Stomach smooth muscle (tissue), 2 donors: ENCODE data around the gene ADORA2A.

Experiments used
- H3K27ac ChIP-seq: one replicate; pipeline ENCODE4 v1.7.0; 2013; ENCODE audit warnings: mild to moderate bottlenecking, low read length, inconsistent platforms
- H3K27me3 ChIP-seq, 2 donors: one replicate each; pipeline ENCODE4 v1.7.0; 2013; ENCODE audit warnings: low read length in 2 of 2; ENCODE audit not compliant: insufficient read depth in 2 of 2, control insufficient read depth in 1 of 2
- H3K36me3 ChIP-seq, 2 donors: one replicate each; pipeline ENCODE4 v1.7.0; 2013; ENCODE audit warnings: low read length in 2 of 2; ENCODE audit not compliant: control insufficient read depth in 2 of 2, insufficient read depth in 2 of 2
- H3K4me1 ChIP-seq: one replicate; pipeline ENCODE4 v1.7.0; 2013; ENCODE audit warnings: low read length; ENCODE audit not compliant: control insufficient read depth, insufficient read depth
- H3K4me3 ChIP-seq, 2 donors: one replicate each; pipeline ENCODE4 v1.7.0; 2013; ENCODE audit warnings: low read length in 2 of 2
- H3K9ac ChIP-seq, 2 donors: one replicate each; pipeline ENCODE4 v1.7.0; 2013; ENCODE audit warnings: low read length in 2 of 2, mild to moderate bottlenecking in 1 of 2
- H3K9me3 ChIP-seq, 2 donors: one replicate each; pipeline ENCODE4 v1.7.0; 2013; ENCODE audit warnings: low read length in 2 of 2; ENCODE audit not compliant: control insufficient read depth in 2 of 2
- donor health status: healthy.
- donor health status: Pancreatic carcinoma.

ADORA2A gene

GRCh38 chr22:24426851-24427499, 424 bp upstream of the ADORA2A start:
- H3K4me1 ChIP-seq, result peaks cover 43% of the 10 kb centered on the region
- H3K36me3 ChIP-seq, result no peaks in the 10 kb centered on the region
- no peak overlapping the region for H3K9ac ChIP-seq
- no peak overlapping the region for H3K27ac ChIP-seq
- H3K9me3 ChIP-seq, result no peaks in the 10 kb centered on the region
- H3K27me3 ChIP-seq, result peaks cover 6 to 11% of the 10 kb centered on the region in 2 donors
- H3K4me3 ChIP-seq, result no peak overlapping the region

- peaks cover 53% of the 10 kb centered on the region for H3K4me1 ChIP-seq
- H3K4me3 ChIP-seq, result no peak overlapping the region
- H3K27ac ChIP-seq, result no peak overlapping the region
Observed at GRCh38 chr22:24428751-24429410, 1.5 kb downstream of the ADORA2A start.

GRCh38 chr22:24429411-24430365, 2.3 kb downstream of the ADORA2A start:
- Histone ChIP-seq H3K27me3 (peaks cover 3 to 5% of the 10 kb centered on the region in 2 donors), H3K9me3 (no peaks in the 10 kb centered on the region), H3K36me3 (no peaks in the 10 kb centered on the region), H3K9ac (no peak overlapping the region), H3K4me1 (peaks cover 53% of the 10 kb centered on the region), H3K27ac (no peak overlapping the region), H3K4me3 (no peak overlapping the region)

More at GRCh38 chr22:24428751-24429410, 1.5 kb downstream of the ADORA2A start:
- peaks cover 6 to 11% of the 10 kb centered on the region in 2 donors for H3K27me3 ChIP-seq
- H3K9me3 ChIP-seq, result no peaks in the 10 kb centered on the region
- no peak overlapping the region for H3K9ac ChIP-seq
- H3K36me3 ChIP-seq, result no peaks in the 10 kb centered on the region

GRCh38 chr22:24430431-24431308, 3.3 kb downstream of the ADORA2A start:
- Histone ChIP-seq H3K9me3 (no peaks in the 10 kb centered on the region), H3K9ac (no peak overlapping the region), H3K4me1 (peaks cover 60% of the 10 kb centered on the region), H3K27ac (no peak overlapping the region), H3K4me3 (no peak overlapping the region), H3K36me3 (no peaks in the 10 kb centered on the region), H3K27me3 (no peaks in the 10 kb centered on the region)

- H3K4me1 ChIP-seq, result peaks cover 60% of the 10 kb centered on the region
- no peak overlapping the region for H3K27ac ChIP-seq
Observed at GRCh38 chr22:24431309-24432034, 4.1 kb downstream of the ADORA2A start.

GRCh38 chr22:24432059-24432853, 4.9 kb downstream of the ADORA2A start:
- no peaks in the 10 kb centered on the region for H3K36me3 ChIP-seq
- H3K27me3 ChIP-seq, result no peaks in the 10 kb centered on the region
- no peak overlapping the region for H3K4me3 ChIP-seq
- H3K27ac ChIP-seq, result peak overlapping the region; percentile 24
- H3K9ac ChIP-seq, result no peak overlapping the region
- no peaks in the 10 kb centered on the region for H3K9me3 ChIP-seq
- H3K4me1 ChIP-seq, result peaks cover 62% of the 10 kb centered on the region

More at GRCh38 chr22:24431309-24432034, 4.1 kb downstream of the ADORA2A start:
- no peaks in the 10 kb centered on the region for H3K27me3 ChIP-seq
- H3K9ac ChIP-seq, result no peak overlapping the region
- H3K4me3 ChIP-seq, result no peak overlapping the region
- H3K36me3 ChIP-seq, result no peaks in the 10 kb centered on the region
- H3K9me3 ChIP-seq, result no peaks in the 10 kb centered on the region

- Histone ChIP-seq H3K36me3 (no peaks in the 10 kb centered on the region), H3K9me3 (no peaks in the 10 kb centered on the region), H3K27me3 (no peaks in the 10 kb centered on the region), H3K4me1 (peaks cover 62% of the 10 kb centered on the region), H3K4me3 (no peak overlapping the region), H3K9ac (no peak overlapping the region), H3K27ac (peak overlapping the region; percentile 24)
Observed at GRCh38 chr22:24433001-24433827, 5.8 kb downstream of the ADORA2A start.

GRCh38 chr22:24433828-24434470, 6.5 kb downstream of the ADORA2A start:
- no peak overlapping the region for H3K4me3 ChIP-seq

More at GRCh38 chr22:24433828-24434470, 6.5 kb downstream of the ADORA2A start:
- H3K27ac ChIP-seq, result peak overlapping the region; percentile 31
- H3K9ac ChIP-seq, result no peak overlapping the region
- H3K9me3 ChIP-seq, result no peaks in the 10 kb centered on the region
- no peaks in the 10 kb centered on the region for H3K36me3 ChIP-seq
- no peaks in the 10 kb centered on the region for H3K27me3 ChIP-seq
- peaks cover 62% of the 10 kb centered on the region for H3K4me1 ChIP-seq
